HL-60 (cell line): Measurements from ENCODE around the gene SLC49A4.

Source experiments
- DNase-seq, 2 experiments: peaks; one replicate each; pipeline ENCODE4 v3.0.0-alpha.2; 2010 to 2020; ENCODE audit warnings: low read depth in 1 of 2, low spot score in 1 of 2
- H3K27ac ChIP-seq: fragments of 250-450 bp; sonication (Bioruptor Pico); replicated peaks from 2 replicates; pipeline ENCODE4 v1.5.1; 2020; ENCODE audit warnings: mild to moderate bottlenecking, moderate library complexity
- H3K27me3 ChIP-seq: fragments of 250-450 bp; sonication (Bioruptor Pico); 2 replicates; pipeline ENCODE4 v1.5.1; 2021; ENCODE audit warnings: mild to moderate bottlenecking, moderate library complexity; ENCODE audit not compliant: insufficient read depth, poor library complexity, severe bottlenecking
- H3K4me3 ChIP-seq: replicated peaks from 2 replicates; pipeline ENCODE4 v1.5.1; 2011; ENCODE audit warnings: mild to moderate bottlenecking, control low read depth, low read length; ENCODE audit not compliant: insufficient read depth
- CTCF ChIP-seq: IDR thresholded peaks from one replicate; pipeline ENCODE4 v1.5.1; 2011; ENCODE audit warnings: low read length, control low read depth, inconsistent platforms; ENCODE audit not compliant: insufficient read depth
- GABPA ChIP-seq: IDR thresholded peaks from 2 replicates; pipeline ENCODE4 v1.6.1; 2012; ENCODE audit warnings: low read depth
- POLR2AphosphoS5 ChIP-seq: IDR thresholded peaks from 2 replicates; pipeline ENCODE4 v1.6.1; 2012; ENCODE audit warnings: low read depth
- REST ChIP-seq: IDR thresholded peaks from 2 replicates; pipeline ENCODE4 v1.6.1; 2012; ENCODE audit warnings: low read depth; ENCODE audit not compliant: insufficient replicate concordance
- SPI1 ChIP-seq: IDR thresholded peaks from 2 replicates; pipeline ENCODE4 v1.6.1; 2012; ENCODE audit warnings: low read depth, mild to moderate bottlenecking, borderline replicate concordance

SLC49A4 gene

GRCh38 chr3:122754929-122755328, 39.9 kb upstream of the SLC49A4 start:
- Histone ChIP-seq H3K4me3 (no peak overlapping the region), H3K27ac (no peak overlapping the region), H3K27me3 (no peaks in the 10 kb centered on the region)
- TF ChIP-seq GABPA (no peak), CTCF (peak; percentile 90), SPI1 (peak; percentile 28; the same call in 1 of the 2 replicates)
- peak; percentile 74 to 83 for DNase-seq

GRCh38 chr3:122755491-122755890, 39.4 kb upstream of the SLC49A4 start:
- TF ChIP-seq GABPA (no peak), POLR2AphosphoS5 (no peak)
- Histone ChIP-seq H3K27me3 (no peaks in the 10 kb centered on the region), H3K27ac (no peak overlapping the region), H3K4me3 (no peak overlapping the region)
- no peak for DNase-seq

- DNase-seq = peak; percentile 48 to 70
- no peak overlapping the region for H3K4me3 ChIP-seq
- H3K27me3 ChIP-seq = no peaks in the 10 kb centered on the region
- TF ChIP-seq CTCF = no peak
- peak; percentile 49 for TF ChIP-seq POLR2AphosphoS5
- peak; percentile 46; the same call in 1 of the 2 replicates for TF ChIP-seq SPI1
- TF ChIP-seq REST = no peak
- TF ChIP-seq GABPA = no peak
- peak overlapping the region; percentile 74 for H3K27ac ChIP-seq
Measured at GRCh38 chr3:122758877-122759560, 35.9 kb upstream of the SLC49A4 start.

- Histone ChIP-seq H3K27ac (peak overlapping the region; percentile 74), H3K4me3 (no peak overlapping the region), H3K27me3 (no peaks in the 10 kb centered on the region)
- no peak for TF ChIP-seq CTCF
- TF ChIP-seq GABPA = no peak
- no peak for TF ChIP-seq REST
- TF ChIP-seq SPI1 = no peak
- TF ChIP-seq POLR2AphosphoS5 = no peak
- DNase-seq = no peak
Measured at GRCh38 chr3:122760453-122761271, 34.2 kb upstream of the SLC49A4 start.
